ENCODE results near the gene MUC2.

The MUC2 gene

DNA sequence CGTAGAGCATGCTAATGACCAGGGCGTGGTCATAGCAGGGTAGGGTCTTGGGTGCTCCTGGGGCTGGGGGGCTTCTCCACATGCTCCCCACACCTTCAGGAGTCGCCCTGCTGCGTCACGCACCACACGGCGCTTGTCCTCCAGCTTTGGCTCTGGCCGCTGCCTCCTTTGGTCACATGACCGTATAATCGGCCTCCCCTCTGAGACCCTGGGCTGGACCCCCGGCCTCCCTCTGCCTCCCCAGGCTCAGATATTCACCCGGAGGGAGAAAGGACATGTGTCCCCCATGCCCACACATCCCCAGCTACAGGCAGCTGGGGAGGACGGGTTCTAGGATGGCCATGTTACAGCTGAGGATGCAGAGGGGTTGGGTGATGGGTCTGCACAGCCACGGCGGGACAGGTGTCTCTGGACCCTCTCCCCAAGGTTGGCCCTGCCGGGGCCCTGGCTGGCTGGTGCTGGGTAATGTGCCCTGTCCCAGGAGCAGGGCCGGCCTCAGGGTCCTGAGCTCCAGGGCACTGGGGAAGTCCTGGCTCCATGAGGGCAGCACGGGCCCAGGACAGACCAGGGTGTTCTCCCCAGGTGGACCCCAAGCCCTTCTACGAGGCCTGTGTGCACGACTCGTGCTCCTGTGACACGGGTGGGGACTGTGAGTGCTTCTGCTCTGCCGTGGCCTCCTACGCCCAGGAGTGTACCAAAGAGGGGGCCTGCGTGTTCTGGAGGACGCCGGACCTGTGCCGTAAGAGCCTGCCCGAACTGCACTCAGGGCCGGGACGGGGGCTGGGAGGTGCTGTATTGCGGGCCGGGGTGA lies 14.5 kb downstream of the MUC2 start:
- no peak for DNase-seq

GRCh38 chr11:1089738-1090599 lies 15.3 kb downstream of the MUC2 start:
- no peak for DNase-seq

- no peak for DNase-seq
Observed at GRCh38 chr11:1090600-1091331, 16.1 kb downstream of the MUC2 start.

DNA sequence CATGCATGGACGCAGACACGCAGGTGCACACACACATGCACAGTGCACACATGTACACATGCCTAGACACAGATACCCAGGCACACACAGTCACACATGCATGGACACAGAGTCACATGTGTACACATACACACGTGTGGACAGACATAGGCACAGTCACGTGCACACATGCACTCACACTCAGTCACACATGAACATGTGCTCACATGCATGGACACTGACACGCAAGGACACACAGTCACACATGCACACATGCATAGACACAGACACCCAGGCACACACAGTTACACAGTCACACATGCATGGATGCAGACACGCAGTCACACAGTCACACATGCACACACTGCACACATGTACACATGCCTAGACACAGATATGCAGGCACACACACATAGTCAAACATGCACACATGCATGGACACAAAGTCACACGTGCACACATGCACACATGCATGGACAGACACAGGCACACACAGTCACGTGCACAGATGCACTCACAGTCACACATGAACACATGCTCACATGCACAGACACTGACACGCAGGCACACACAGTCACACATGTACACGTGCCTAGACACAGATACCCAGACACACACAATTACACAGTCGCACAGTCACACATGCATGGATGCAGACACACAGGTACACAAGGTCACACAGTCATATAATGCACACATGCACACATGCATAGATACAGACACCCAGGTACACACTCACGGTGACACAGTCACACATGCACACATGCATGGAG lies 16.8 kb downstream of the MUC2 start:
- DNase-seq: no peak

DNA sequence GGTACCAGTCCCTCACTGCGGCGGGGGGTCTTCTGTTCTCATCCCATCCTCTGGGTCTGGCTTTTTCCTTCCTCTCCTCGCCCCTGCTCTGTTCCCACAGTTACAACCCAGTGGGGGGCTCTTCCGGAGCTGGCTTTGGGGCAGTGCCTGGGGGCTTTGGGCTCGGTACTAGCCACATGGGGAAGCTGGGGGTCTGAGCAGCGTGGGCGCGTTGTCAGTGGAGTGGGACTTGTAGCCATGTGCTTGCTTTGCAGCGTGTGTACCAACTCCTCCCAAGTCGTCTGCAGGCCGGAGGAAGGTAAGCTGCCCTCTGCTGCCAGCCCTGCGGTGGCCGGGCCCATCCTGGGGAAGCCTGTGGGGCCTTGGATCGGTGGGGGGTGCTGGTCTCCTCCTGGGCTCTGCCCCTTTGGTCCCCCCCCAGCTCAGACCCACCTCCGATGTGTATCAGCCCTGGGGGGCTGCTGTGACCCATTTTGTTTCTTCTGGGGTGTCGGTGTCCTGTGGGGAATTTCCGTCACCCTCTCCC lies 17.5 kb downstream of the MUC2 start:
- DNase-seq: no peak

DNA sequence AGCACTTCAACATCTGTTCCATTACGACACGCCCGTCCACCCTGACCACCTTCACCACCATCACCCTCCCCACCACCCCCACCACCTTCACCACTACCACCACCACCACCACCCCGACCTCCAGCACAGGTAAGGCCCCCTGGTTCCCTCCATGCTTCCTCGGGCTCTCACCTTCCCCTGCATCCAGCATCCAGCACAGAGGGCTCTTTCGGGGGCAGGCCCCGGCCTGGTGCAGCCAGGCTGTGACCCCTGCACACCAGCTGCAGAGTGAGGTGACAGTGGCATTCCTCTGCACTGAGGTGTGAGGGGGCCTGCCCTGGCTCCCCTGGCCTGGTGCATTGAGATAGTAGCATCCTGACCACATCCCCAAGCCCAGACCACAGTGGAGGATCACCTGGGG lies 18.2 kb downstream of the MUC2 start:
- no peak for DNase-seq

DNA sequence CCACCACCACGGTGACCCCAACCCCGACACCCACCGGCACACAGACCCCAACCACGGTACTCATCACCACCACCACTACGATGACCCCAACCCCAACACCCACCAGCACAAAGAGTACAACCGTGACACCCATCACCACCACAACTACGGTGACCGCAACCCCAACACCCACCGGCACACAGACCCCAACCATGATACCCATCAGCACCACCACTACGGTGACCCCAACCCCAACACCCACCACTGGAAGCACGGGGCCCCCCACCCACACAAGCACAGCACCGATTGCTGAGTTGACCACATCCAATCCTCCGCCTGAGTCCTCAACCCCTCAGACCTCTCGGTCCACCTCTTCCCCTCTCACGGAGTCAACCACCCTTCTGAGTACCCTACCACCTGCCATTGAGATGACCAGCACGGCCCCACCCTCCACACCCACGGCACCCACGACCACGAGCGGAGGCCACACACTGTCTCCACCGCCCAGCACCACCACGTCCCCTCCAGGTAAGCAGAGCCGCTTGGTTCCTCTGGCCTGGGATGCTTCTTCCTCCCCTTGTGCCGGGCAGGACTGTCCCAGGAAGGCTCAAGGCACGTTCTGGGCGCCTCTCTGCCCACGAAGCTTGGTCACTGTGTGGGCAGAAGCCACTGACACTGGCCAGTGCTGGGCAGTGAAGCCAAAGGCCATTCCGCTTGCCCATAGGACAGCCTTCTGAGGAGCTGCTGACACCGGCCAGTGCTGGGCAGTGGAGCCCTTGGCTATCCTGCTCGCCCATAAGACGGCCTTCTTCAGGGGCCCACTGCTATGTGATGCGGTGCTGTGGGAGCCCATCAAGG lies 25.1 kb downstream of the MUC2 start:
- no peak for DNase-seq

- DNase-seq: no peak
Observed at GRCh38 chr11:1100417-1101245, 26.0 kb downstream of the MUC2 start.

GRCh38 chr11:1101318-1102089 lies 26.8 kb downstream of the MUC2 start:
- no peak for DNase-seq

DNA sequence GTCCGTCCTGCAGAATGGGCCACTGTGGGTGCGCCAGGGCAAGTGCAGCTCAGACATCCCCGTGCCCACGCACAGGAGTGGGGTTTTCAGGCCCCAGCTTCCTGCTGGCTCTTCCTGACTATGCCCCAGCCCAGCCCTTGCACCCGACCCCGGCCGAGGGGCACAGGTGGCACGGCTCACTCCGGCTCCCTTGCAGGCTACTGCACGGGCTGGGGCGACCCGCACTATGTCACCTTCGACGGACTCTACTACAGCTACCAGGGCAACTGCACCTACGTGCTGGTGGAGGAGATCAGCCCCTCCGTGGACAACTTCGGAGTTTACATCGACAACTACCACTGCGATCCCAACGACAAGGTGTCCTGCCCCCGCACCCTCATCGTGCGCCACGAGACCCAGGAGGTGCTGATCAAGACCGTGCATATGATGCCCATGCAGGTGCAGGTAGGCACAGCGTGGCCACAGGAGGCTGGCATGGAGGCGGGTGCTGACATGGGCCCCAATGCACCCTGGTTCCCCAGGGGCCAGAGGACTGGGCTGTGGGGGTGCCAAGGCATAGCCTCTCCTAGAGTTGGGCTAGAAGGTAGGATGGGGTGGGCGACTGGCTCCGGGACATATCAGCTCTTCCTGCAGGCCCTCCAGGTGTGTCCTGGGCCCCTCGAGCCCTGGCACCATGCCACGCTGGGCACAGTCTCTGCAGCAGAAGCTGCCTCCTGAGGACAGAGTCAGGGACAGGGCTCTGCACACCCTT lies 27.7 kb downstream of the MUC2 start:
- no peak for DNase-seq

DNA sequence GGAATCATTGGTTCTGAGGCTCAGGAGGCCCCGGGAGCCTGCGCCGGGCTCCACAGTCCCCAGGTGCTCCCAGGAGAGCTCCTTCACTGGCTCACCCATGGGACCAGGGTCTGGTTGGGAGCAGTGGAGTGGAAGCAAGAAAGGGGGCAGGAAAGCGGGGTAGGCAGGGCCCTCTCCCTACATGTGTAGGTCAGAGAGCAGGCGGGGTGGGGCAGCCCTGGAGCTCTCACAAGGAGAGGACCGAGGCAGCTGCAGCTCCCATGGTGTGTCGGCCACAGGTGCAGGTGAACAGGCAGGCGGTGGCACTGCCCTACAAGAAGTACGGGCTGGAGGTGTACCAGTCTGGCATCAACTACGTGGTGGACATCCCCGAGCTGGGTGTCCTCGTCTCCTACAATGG lies 28.3 kb downstream of the MUC2 start:
- no peak for DNase-seq

DNA sequence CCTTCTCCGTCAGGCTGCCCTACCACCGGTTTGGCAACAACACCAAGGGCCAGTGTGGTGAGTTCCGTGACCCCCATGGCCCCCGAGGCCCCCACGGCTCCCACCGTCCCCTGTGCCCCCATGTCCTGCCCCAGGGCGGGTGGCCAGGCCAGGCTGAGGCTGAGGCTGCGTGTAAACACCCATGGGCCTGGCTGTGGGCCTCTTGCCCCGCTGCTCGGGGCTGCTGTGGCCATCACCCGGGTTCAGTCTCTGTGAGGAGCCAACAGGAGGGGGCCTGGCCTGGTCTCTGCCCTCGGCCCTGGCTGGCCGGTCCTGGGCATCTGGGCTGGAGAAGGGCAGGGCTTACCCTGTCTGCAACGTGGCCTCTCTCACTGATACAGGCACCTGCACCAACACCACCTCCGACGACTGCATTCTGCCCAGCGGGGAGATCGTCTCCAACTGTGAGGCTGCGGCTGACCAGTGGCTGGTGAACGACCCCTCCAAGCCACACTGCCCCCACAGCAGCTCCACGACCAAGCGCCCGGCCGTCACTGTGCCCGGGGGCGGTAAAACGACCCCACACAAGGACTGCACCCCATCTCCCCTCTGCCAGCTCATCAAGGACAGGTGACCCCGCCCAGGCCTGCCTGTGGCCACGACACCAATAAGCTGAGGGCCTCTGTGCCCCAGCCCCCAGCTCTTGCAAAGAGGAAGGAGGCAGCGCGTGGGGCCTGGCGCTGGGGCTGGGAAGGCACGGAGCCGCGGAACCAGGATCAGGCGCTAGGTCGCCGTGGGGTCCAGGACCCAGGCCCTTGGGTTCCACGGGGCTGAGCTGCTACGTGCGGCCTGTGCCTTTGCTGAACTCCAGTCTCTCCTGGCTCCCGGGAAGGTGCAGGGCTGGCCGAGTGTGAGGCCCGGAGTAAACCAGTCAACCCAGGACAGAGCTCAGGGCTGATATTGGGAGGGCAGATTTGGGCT lies 29.0 kb downstream of the MUC2 start:
- no peak for DNase-seq

GRCh38 chr11:1104411-1105182 lies 29.9 kb downstream of the MUC2 start:
- DNase-seq: no peak

DNA sequence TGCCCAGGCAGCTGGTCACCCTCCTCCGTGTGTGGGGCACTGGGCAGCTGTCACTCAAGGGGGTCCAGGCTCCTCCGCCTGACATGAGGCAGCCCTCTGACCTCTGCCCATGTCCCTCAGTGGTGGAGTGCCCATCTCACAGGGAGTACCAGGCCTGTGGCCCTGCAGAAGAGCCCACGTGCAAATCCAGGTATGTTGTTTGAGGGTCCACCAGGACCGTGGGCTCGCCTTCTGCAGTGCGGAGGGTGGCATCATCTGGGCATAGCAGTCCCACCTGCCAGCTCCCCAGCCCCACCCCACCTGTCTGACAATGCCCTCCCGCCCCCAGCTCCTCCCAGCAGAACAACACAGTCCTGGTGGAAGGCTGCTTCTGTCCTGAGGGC lies 30.5 kb downstream of the MUC2 start:
- DNase-seq: no peak

DNA sequence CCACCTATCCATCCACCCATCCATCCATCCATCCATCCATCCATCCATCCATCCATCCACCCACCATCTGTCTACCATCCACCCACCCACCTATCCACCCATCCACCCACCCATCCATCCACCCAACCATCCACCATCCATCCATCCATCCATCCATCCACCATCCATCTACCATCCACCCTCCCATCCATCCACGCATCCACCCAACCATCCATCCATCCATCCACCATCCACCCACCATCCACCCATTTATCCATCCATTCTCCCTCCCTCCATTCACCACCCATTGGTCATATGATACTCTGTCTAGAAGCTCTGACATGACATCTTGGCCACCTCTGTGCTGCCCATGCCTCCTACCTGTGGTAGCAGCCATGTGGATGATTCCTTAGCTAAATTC lies 31.7 kb downstream of the MUC2 start:
- DNase-seq: no peak

GRCh38 chr11:1107316-1108245 lies 32.9 kb downstream of the MUC2 start:
- no peak for DNase-seq

Data from GDM1 (cell line).